ENCODE measurements around the gene TRAPPC12. TPM values are rescaled to one million over a fixed set of nuclear protein-coding genes. Genes with fewer than 3 reads are reported as not detected.
"Not testable (repeated sequence)": the region's sequence is repeated elsewhere in the genome, so short reads cannot be mapped to it uniquely, and the experiment has no call there.

Gene TRAPPC12
- total RNA-seq, 1 experiment from 2014 or later: 52.9 TPM

- Histone ChIP-seq H3K4me1 (peaks cover 6% of the 10 kb centered on the region), H3K9me3 (replicated peaks) (no peaks in the 10 kb centered on the region; the same call in 1 of the 2 replicates), H3K27me3 (no peaks in the 10 kb centered on the region), H3K36me3 (peaks cover 14% of the 10 kb centered on the region; the same call in 1 of the 2 replicates), H3K4me3 (no peak overlapping the region), H3K27ac (no peak overlapping the region)
- no peak for DNase-seq
These were observed 23.4 kb upstream of the TRAPPC12 start for GRCh38 chr2:3355951-3356569.

- Histone ChIP-seq H3K4me3 (no peak overlapping the region), H3K27me3 (no peaks in the 10 kb centered on the region), H3K36me3 (peaks cover 8% of the 10 kb centered on the region; the same call in 1 of the 2 replicates), H3K4me1 (peaks cover 6% of the 10 kb centered on the region), H3K9me3 (replicated peaks) (no peaks in the 10 kb centered on the region), H3K27ac (no peak overlapping the region)
- no peak for DNase-seq
These were observed 22.7 kb upstream of the TRAPPC12 start for GRCh38 chr2:3356799-3357198.

GRCh38 chr2:3357446-3357845 lies 22.0 kb upstream of the TRAPPC12 start:
- not testable (repeated sequence) for H3K4me1 ChIP-seq; H3K36me3 ChIP-seq; H3K27ac ChIP-seq; H3K9me3 ChIP-seq (replicated peaks); H3K4me3 ChIP-seq; H3K27me3 ChIP-seq
- DNase-seq: peak in 1 of 2 experiments; percentile 37

- DNase-seq: no peak
- Histone ChIP-seq H3K36me3 (peaks cover 3% of the 10 kb centered on the region; the same call in 1 of the 2 replicates), H3K9me3 (replicated peaks) (no peaks in the 10 kb centered on the region)
These were observed 21.6 kb upstream of the TRAPPC12 start for GRCh38 chr2:3357926-3358325.

GRCh38 chr2:3361518-3362389 lies 17.7 kb upstream of the TRAPPC12 start:
- Histone ChIP-seq H3K4me3 (no peak overlapping the region), H3K4me1 (peaks cover 6% of the 10 kb centered on the region), H3K27ac (no peak overlapping the region), H3K9me3 (replicated peaks) (0 out of 2 replicates have a peak, but pooled peaks cover 3% of the 10 kb centered on the region), H3K27me3 (no peaks in the 10 kb centered on the region), H3K36me3 (no peaks in the 10 kb centered on the region)
- DNase-seq: no peak

More at GRCh38 chr2:3357926-3358325, 21.6 kb upstream of the TRAPPC12 start:
- Histone ChIP-seq H3K27me3 (no peaks in the 10 kb centered on the region), H3K27ac (no peak overlapping the region), H3K4me1 (peaks cover 6% of the 10 kb centered on the region), H3K4me3 (no peak overlapping the region)

GRCh38 chr2:3365219-3365618 lies 14.3 kb upstream of the TRAPPC12 start:
- H3K27ac ChIP-seq: no peak overlapping the region
- no peak overlapping the region for H3K4me3 ChIP-seq
- no peaks in the 10 kb centered on the region for H3K4me1 ChIP-seq
- H3K27me3 ChIP-seq: no peaks in the 10 kb centered on the region
- H3K36me3 ChIP-seq: no peaks in the 10 kb centered on the region
- no peak for DNase-seq
- 0 out of 2 replicates have a peak, but pooled peaks cover 5% of the 10 kb centered on the region for H3K9me3 ChIP-seq (replicated peaks)

- Histone ChIP-seq H3K36me3 (no peaks in the 10 kb centered on the region), H3K9me3 (replicated peaks) (0 out of 2 replicates have a peak, but pooled peaks cover 5% of the 10 kb centered on the region), H3K4me1 (no peaks in the 10 kb centered on the region), H3K27me3 (no peaks in the 10 kb centered on the region), H3K27ac (no peak overlapping the region), H3K4me3 (no peak overlapping the region)
- DNase-seq: no peak
These were observed 11.2 kb upstream of the TRAPPC12 start for GRCh38 chr2:3368261-3368722.

GRCh38 chr2:3369340-3370181 lies 9.9 kb upstream of the TRAPPC12 start:
- not testable (repeated sequence) for H3K36me3 ChIP-seq; H3K9me3 ChIP-seq (replicated peaks); H3K4me3 ChIP-seq; H3K27me3 ChIP-seq; H3K27ac ChIP-seq; H3K4me1 ChIP-seq; DNase-seq

GRCh38 chr2:3376821-3377220 lies 2.7 kb upstream of the TRAPPC12 start:
- Histone ChIP-seq H3K36me3 (0 out of 2 replicates have a peak, but pooled peaks cover 7% of the 10 kb centered on the region), H3K9me3 (replicated peaks) (no peaks in the 10 kb centered on the region), H3K4me1 (0 out of 2 replicates have a peak, but pooled peaks cover 3% of the 10 kb centered on the region), H3K27ac (peak overlapping the region; percentile 53; the same call in 1 of the 2 replicates), H3K4me3 (peak overlapping the region; percentile 88), H3K27me3 (no peaks in the 10 kb centered on the region)
- DNase-seq: no peak

GRCh38 chr2:3377279-3377611 lies 2.2 kb upstream of the TRAPPC12 start:
- Histone ChIP-seq H3K4me3 (peak overlapping the region; percentile 88), H3K27ac (peak overlapping the region; percentile 53), H3K4me1 (0 out of 2 replicates have a peak, but pooled peaks cover 3% of the 10 kb centered on the region), H3K9me3 (replicated peaks) (no peaks in the 10 kb centered on the region), H3K27me3 (no peaks in the 10 kb centered on the region), H3K36me3 (0 out of 2 replicates have a peak, but pooled peaks cover 8% of the 10 kb centered on the region)
- DNase-seq: peak; percentile 45 to 62

- Histone ChIP-seq H3K36me3 (peaks cover 13% of the 10 kb centered on the region; the same call in 1 of the 2 replicates), H3K4me3 (peak within 1 kb of the TSS; percentile 88), H3K27me3 (no peaks in the 10 kb centered on the region), H3K9me3 (replicated peaks) (no peaks in the 10 kb centered on the region), H3K27ac (peak within 1 kb of the TSS; percentile 53), H3K4me1 (0 out of 2 replicates have a peak, but pooled peaks cover 3% of the 10 kb centered on the region)
- peak; percentile 98 to 99 for DNase-seq
These were observed 1.7 kb upstream of the TRAPPC12 start, which contains the start of gene EIPR1 for GRCh38 chr2:3377612-3378432. EIPR1 (minus strand) TSS chr2:3377818; CDS start chr2:3377689, 129 bp downstream.

- H3K4me3 ChIP-seq: peak overlapping the region; percentile 81
These were observed 201 bp upstream of the TRAPPC12 start for GRCh38 chr2:3379339-3379646.

GRCh38 chr2:3386448-3386958 lies 7.0 kb downstream of the TRAPPC12 start:
- no peak for DNase-seq
- H3K27ac ChIP-seq: no peak overlapping the region

More at GRCh38 chr2:3379339-3379646, 201 bp upstream of the TRAPPC12 start:
- Histone ChIP-seq H3K27ac (peak overlapping the region; percentile 56), H3K4me1 (0 out of 2 replicates have a peak, but pooled peaks cover 3% of the 10 kb centered on the region), H3K36me3 (peaks cover 16% of the 10 kb centered on the region; the same call in 1 of the 2 replicates), H3K9me3 (replicated peaks) (no peaks in the 10 kb centered on the region), H3K27me3 (no peaks in the 10 kb centered on the region)
- DNase-seq: no peak

More at GRCh38 chr2:3386448-3386958, 7.0 kb downstream of the TRAPPC12 start:
- Histone ChIP-seq H3K4me3 (no peak overlapping the region), H3K4me1 (no peaks in the 10 kb centered on the region), H3K27me3 (no peaks in the 10 kb centered on the region), H3K36me3 (peaks cover 56% of the 10 kb centered on the region), H3K9me3 (replicated peaks) (no peaks in the 10 kb centered on the region; the same call in 1 of the 2 replicates)
